ENCODE data around the gene GIGYF2.

GIGYF2 gene

DNA sequence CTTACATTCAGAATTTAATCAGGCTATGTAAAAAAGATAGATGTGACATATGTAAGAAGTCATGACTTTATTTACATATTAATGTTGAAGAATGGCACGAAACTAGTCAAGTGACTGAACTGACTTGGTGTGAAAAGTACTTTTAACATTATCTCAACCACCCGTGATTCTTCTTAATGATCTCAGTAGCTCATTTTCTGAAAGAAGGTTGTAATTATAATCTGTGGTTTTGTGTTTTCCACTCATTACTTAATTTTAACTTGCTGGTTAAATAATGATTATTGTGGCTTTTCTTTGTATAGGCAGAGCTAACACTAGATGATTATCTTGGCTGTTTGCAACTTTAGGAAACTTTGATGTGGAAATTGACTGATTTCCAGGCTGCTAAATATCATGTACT, 60.8 kb downstream of the GIGYF2 start:
- TF ChIP-seq, protein P1, sequence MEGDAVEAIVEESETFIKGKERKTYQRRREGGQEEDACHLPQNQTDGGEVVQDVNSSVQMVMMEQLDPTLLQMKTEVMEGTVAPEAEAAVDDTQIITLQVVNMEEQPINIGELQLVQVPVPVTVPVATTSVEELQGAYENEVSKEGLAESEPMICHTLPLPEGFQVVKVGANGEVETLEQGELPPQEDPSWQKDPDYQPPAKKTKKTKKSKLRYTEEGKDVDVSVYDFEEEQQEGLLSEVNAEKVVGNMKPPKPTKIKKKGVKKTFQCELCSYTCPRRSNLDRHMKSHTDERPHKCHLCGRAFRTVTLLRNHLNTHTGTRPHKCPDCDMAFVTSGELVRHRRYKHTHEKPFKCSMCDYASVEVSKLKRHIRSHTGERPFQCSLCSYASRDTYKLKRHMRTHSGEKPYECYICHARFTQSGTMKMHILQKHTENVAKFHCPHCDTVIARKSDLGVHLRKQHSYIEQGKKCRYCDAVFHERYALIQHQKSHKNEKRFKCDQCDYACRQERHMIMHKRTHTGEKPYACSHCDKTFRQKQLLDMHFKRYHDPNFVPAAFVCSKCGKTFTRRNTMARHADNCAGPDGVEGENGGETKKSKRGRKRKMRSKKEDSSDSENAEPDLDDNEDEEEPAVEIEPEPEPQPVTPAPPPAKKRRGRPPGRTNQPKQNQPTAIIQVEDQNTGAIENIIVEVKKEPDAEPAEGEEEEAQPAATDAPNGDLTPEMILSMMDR (conservative IDR thresholded peaks at IDR 0.05) = no peak
- no peak overlapping the region; the same call in 1 of the 2 replicates for H3K27ac ChIP-seq

GRCh38 chr2:232761301-232761907, 64.3 kb downstream of the GIGYF2 start:
- TF ChIP-seq, protein P1 (conservative IDR thresholded peaks at IDR 0.05) = peak; percentile 90

GRCh38 chr2:232767866-232768265, 70.7 kb downstream of the GIGYF2 start:
- TF ChIP-seq, protein P1 (conservative IDR thresholded peaks at IDR 0.05) = no peak

More at GRCh38 chr2:232761301-232761907, 64.3 kb downstream of the GIGYF2 start:
- H3K27ac ChIP-seq = no peak overlapping the region

GRCh38 chr2:232770207-232770606, 73.1 kb downstream of the GIGYF2 start:
- TF ChIP-seq, protein P1 (conservative IDR thresholded peaks at IDR 0.05) = no peak
- H3K27ac ChIP-seq = no peak overlapping the region

More at GRCh38 chr2:232767866-232768265, 70.7 kb downstream of the GIGYF2 start:
- no peak overlapping the region for H3K27ac ChIP-seq

DNA sequence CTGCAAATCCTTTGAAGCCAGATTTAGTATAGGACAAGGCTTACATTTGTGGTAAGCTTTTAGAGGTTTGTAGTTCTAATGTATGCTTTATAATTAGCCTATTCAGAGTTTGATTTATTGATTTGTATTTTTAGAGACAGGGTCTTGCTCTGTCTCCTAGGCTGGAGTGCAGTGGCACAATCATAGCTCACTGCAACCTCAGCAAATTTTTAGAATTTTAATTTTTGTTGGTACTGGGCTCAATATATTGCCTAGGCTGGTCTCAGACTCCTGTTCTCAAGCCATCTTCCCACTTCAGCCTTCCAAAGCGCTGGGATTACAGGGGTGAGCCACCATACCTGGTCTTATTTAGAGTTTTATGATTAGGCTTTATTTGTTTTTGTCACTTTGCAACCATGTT, 74.7 kb downstream of the GIGYF2 start:
- TF ChIP-seq, protein P1 (conservative IDR thresholded peaks at IDR 0.05) = no peak
- no peak overlapping the region for H3K27ac ChIP-seq

DNA sequence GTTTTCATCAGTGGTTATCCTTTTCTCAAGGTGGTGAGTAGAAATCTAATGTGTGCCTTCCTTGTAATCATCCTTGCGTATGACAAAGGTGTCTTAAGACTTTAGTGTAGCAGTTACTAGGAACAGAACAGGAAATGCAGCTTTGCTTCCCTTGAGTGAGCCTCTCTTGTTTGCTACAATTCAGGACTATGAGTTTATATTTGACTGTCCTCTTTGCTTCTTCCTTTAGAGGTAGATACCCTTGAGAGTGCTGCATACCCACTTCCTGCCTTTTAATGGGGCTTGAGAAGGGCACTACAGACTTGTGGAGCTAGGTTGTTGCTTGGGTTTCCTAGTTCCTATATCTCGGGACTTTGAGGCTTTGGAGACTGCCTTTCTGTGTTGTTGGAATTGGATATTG, 75.4 kb downstream of the GIGYF2 start:
- TF ChIP-seq, protein P1 (conservative IDR thresholded peaks at IDR 0.05) = no peak
- no peak overlapping the region for H3K27ac ChIP-seq

DNA sequence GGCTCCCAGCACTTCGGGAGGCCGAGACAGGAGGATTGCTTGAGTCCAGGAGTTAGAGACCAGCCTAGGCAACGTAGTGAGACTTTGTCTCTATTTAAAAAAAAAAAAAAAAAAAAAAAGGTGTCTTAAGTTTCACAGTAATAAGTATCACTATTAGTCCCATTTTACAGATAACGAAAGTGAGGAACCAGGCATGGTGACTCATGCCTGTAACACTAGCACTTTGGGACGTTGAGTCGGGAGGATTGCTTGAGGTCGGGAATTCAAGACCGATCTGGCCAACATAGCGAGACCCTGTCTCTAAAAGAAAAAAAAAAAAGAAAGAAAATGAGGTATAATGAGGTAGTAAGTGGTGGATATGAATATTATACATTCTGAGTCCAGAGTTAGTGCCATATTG, 76.7 kb downstream of the GIGYF2 start:
- no peak overlapping the region for H3K27ac ChIP-seq
- TF ChIP-seq, protein P1 (conservative IDR thresholded peaks at IDR 0.05) = no peak
